SIG-M5 (cell line): Measurements from ENCODE around the gene VPS54.

ENCODE experiments used
- DNase-seq: peaks from one replicate; lab custom pipeline; 2025; lab: John Stamatoyannopoulos, UW

Gene VPS54

GRCh38 chr2:63903003-63903402, 116.2 kb downstream of the VPS54 start:
- no peak for DNase-seq

GRCh38 chr2:63902149-63902548, 117.1 kb downstream of the VPS54 start:
- DNase-seq = no peak

- DNase-seq = no peak
These were observed 119.6 kb downstream of the VPS54 start for GRCh38 chr2:63899639-63900038.

- DNase-seq = no peak
These were observed 120.4 kb downstream of the VPS54 start for GRCh38 chr2:63898839-63899238.

GRCh38 chr2:63894167-63894566, 125.1 kb downstream of the VPS54 start:
- DNase-seq = no peak

GRCh38 chr2:63893163-63893562, 126.1 kb downstream of the VPS54 start:
- DNase-seq = no peak

- DNase-seq = no peak
These were observed 127.7 kb downstream of the VPS54 start for GRCh38 chr2:63891488-63892030.

- DNase-seq = no peak
These were observed 128.6 kb downstream of the VPS54 start for GRCh38 chr2:63890678-63891077.

GRCh38 chr2:63888490-63889402, 130.5 kb downstream of the VPS54 start:
- no peak for DNase-seq

- DNase-seq = no peak
These were observed 131.2 kb downstream of the VPS54 start for GRCh38 chr2:63888053-63888452.

GRCh38 chr2:63886445-63886844, 132.8 kb downstream of the VPS54 start:
- no peak for DNase-seq

GRCh38 chr2:63882395-63883105, 136.7 kb downstream of the VPS54 start:
- DNase-seq = no peak

- DNase-seq = no peak
These were observed 138.0 kb downstream of the VPS54 start for GRCh38 chr2:63881205-63881604.

GRCh38 chr2:63880625-63881024, 138.6 kb downstream of the VPS54 start:
- no peak for DNase-seq

- DNase-seq = no peak
These were observed 139.3 kb downstream of the VPS54 start for GRCh38 chr2:63879876-63880433.

GRCh38 chr2:63878486-63878885, 140.7 kb downstream of the VPS54 start:
- no peak for DNase-seq

GRCh38 chr2:63876311-63876710, 142.9 kb downstream of the VPS54 start:
- no peak for DNase-seq

GRCh38 chr2:63875559-63876245, 143.5 kb downstream of the VPS54 start:
- no peak for DNase-seq

GRCh38 chr2:63875131-63875527, 144.1 kb downstream of the VPS54 start:
- DNase-seq = no peak

- no peak for DNase-seq
These were observed 144.8 kb downstream of the VPS54 start for GRCh38 chr2:63874204-63875130.
